Natural killer cell (primary cell): ENCODE data around the gene DUSP12. TPM values are rescaled to one million over a fixed set of nuclear protein-coding genes. Genes with fewer than 3 reads are reported as not detected.

Source experiments
- ATAC-seq, 3 donors: fragments of 150-1000 bp in 2 of 3; fragments of 200-7000 bp in 1 of 3; cut with Tn5 transposase; 1 replicate in 1 of 3; 2 replicates in 2 of 3; pipeline ENCODE4 v1.10.0; 2021; ENCODE audit warnings: mild to moderate bottlenecking in 2 of 3, moderate library complexity in 2 of 3
- DNase-seq, 2 donors: peaks; one replicate each; pipeline versions ENCODE4 v3.0.0 to v3.0.0-alpha.2; 2013 to 2021; ENCODE audit warnings: mixed read lengths in 1 of 2
- H3K27ac ChIP-seq: one replicate; pipeline ENCODE4 v1.5.1; 2013; ENCODE audit warnings: mild to moderate bottlenecking, low read length
- H3K27me3 ChIP-seq: one replicate; pipeline ENCODE4 v1.6.1; 2013; ENCODE audit warnings: low read length; ENCODE audit not compliant: control insufficient read depth, insufficient read depth
- H3K36me3 ChIP-seq: one replicate; pipeline ENCODE4 v1.6.1; 2013; ENCODE audit warnings: low read length; ENCODE audit not compliant: control insufficient read depth, insufficient read depth
- H3K4me1 ChIP-seq: one replicate; pipeline ENCODE4 v1.6.1; 2013; ENCODE audit warnings: low read length; ENCODE audit not compliant: control insufficient read depth, insufficient read depth
- H3K4me3 ChIP-seq: one replicate; pipeline ENCODE4 v1.5.1; 2013; ENCODE audit warnings: low read length
- H3K9me3 ChIP-seq: one replicate; pipeline ENCODE4 v1.6.1; 2013; ENCODE audit warnings: low read length; ENCODE audit not compliant: control insufficient read depth, insufficient read depth
- H3K27ac Mint-ChIP-seq, 2 donors: one replicate each; pipeline ENCODE4 v1.8.0; 2022; ENCODE audit warnings: mild to moderate bottlenecking in 2 of 2, mixed read lengths in 2 of 2, moderate library complexity in 1 of 2
- H3K27me3 Mint-ChIP-seq, 2 donors: one replicate each; pipeline ENCODE4 v1.8.0; 2022; ENCODE audit warnings: low read depth in 2 of 2, mixed read lengths in 2 of 2
- H3K36me3 Mint-ChIP-seq: one replicate; pipeline ENCODE4 v1.8.0; 2022; ENCODE audit warnings: mixed read lengths
- H3K4me1 Mint-ChIP-seq, 2 donors: one replicate each; pipeline ENCODE4 v1.8.0; 2022; ENCODE audit warnings: mixed read lengths in 2 of 2
- H3K4me3 Mint-ChIP-seq: one replicate; pipeline ENCODE4 v1.8.0; 2022; ENCODE audit warnings: mild to moderate bottlenecking, moderate library complexity, mixed read lengths
- H3K9me3 Mint-ChIP-seq, 2 donors: one replicate each; pipeline ENCODE4 v1.8.0; 2022; ENCODE audit warnings: mixed read lengths in 2 of 2
- CTCF ChIP-seq: fragments of 200-600 bp; IDR thresholded peaks from one replicate; pipeline ENCODE4 v1.8.0; 2022; ENCODE audit warnings: antibody characterized with exemption
- WGBS: methylation state at CpG from one replicate; pipeline ENCODE4 v1.1.7; 2013; ENCODE audit warnings: missing lambda C conversion rate; ENCODE audit not compliant: insufficient coverage; 5-methylcytosine and 5-hydroxymethylcytosine counted together
- intact Hi-C: fragments of 100-400 bp; cut with micrococcal nuclease; formaldehyde crosslinking; loops from one replicate; pipeline ENCODE4 v1.14.2; 2022
- total RNA-seq, 4 donors: library from RNA; stranded (reverse); fragments of 120-200 nt in 1 of 4; gene quantifications; one replicate each; pipeline versions ENCODE4 v1.2.3 to v1.2.4, GENCODE V29; 2013 to 2022

Gene DUSP12
- total RNA-seq, 3 donors from 2014 or later (not counting 1 experiment from before 2014, with no cell fraction given) = 26.9 to 31.7 (median 28.5) TPM

- intact Hi-C loops = no loop called here
- H3K9me3 Mint-ChIP-seq = peaks cover under 1 to 4% of the 10 kb centered on the region in 2 donors
- TF ChIP-seq CTCF = no peak
- Histone ChIP-seq H3K4me1 (no peaks in the 10 kb centered on the region), H3K36me3 (peaks cover 32% of the 10 kb centered on the region), H3K4me3 (no peak overlapping the region), H3K27me3 (no peaks in the 10 kb centered on the region), H3K9me3 (peaks cover 4% of the 10 kb centered on the region), H3K27ac (no peak overlapping the region)
- DNase-seq (no peak), ATAC-seq (no peak)
- H3K27me3 Mint-ChIP-seq = no peaks in the 10 kb centered on the region
- H3K36me3 Mint-ChIP-seq = peaks cover 15% of the 10 kb centered on the region
- no peak overlapping the region for H3K27ac Mint-ChIP-seq
- no peak overlapping the region for H3K4me3 Mint-ChIP-seq
- WGBS = 90% methylated on average over 3 of the region's 3 CpGs
- peaks cover 4 to 20% of the 10 kb centered on the region in 2 donors for H3K4me1 Mint-ChIP-seq
These were observed 56.0 kb downstream of the DUSP12 start for GRCh38 chr1:161805399-161806197.

Other genes with a start within 250 kb of the DUSP12 start
- 10 to 100 TPM in 2 of 3 donors, 1 to 10 TPM in 1; 7.5 to 34.6 (median 13.9) TPM for gene FCGR2A, start 244.3 kb upstream of the DUSP12 start, total RNA-seq
- gene HSPA6, start 225.2 kb upstream of the DUSP12 start, total RNA-seq = 1 to 10 TPM; 5.8 to 6.5 (median 6.0) TPM
- gene FCGR3A, start 200.0 kb upstream of the DUSP12 start, total RNA-seq = 100 to 1,000 TPM; 557 to 892 (median 848) TPM
- 10 to 100 TPM; 12.8 to 29.6 (median 18.2) TPM for gene FCGR3B, start 118.6 kb upstream of the DUSP12 start, total RNA-seq
- gene FCGR2B, start 86.6 kb upstream of the DUSP12 start, total RNA-seq = 10 to 100 TPM; 12.6 to 76.9 (median 17.0) TPM
- gene FCRLA, start 42.6 kb upstream of the DUSP12 start, total RNA-seq = under 1 TPM; 0.41 to 0.90 (median 0.80) TPM
- gene FCRLB, start 28.2 kb upstream of the DUSP12 start, total RNA-seq = 1 to 10 TPM; 3.6 to 6.2 (median 5.2) TPM
- 10 to 100 TPM; 16.8 to 25.0 (median 21.8) TPM for gene ATF6, start 16.5 kb downstream of the DUSP12 start, total RNA-seq